Epithelial cell of esophagus (primary cell): ENCODE measurements around the gene HNRNPF.

Source experiments
- DNase-seq: peaks from one replicate; pipeline ENCODE4 v3.0.0; 2010; ENCODE audit warnings: low read depth
- H3K4me3 ChIP-seq: 2 replicates; pipeline ENCODE4 v1.5.1; 2011; ENCODE audit warnings: mild to moderate bottlenecking, low read length, control low read depth
- CTCF ChIP-seq: IDR thresholded peaks from 2 replicates; pipeline ENCODE4 v1.5.1; 2011; ENCODE audit warnings: low read depth, mild to moderate bottlenecking, low read length, control low read depth, inconsistent platforms; ENCODE audit not compliant: insufficient read depth; ENCODE audit errors: missing control alignments

HNRNPF gene

GRCh38 chr10:43374194-43374593 lies 34.8 kb downstream of the HNRNPF start:
- no peak for DNase-seq
- TF ChIP-seq CTCF, result no peak
- no peak overlapping the region for H3K4me3 ChIP-seq

GRCh38 chr10:43373461-43373860 lies 35.5 kb downstream of the HNRNPF start:
- H3K4me3 ChIP-seq, result no peak overlapping the region
- no peak for TF ChIP-seq CTCF
- no peak for DNase-seq

GRCh38 chr10:43372765-43373361 lies 36.1 kb downstream of the HNRNPF start:
- DNase-seq, result no peak
- no peak overlapping the region for H3K4me3 ChIP-seq
- no peak for TF ChIP-seq CTCF

GRCh38 chr10:43371418-43371817 lies 37.6 kb downstream of the HNRNPF start, which contains the start of gene FXYD4:
TSS of gene FXYD4 (plus strand) at chr10:43371636. CDS start at chr10:43373747, 2,111 bp downstream.
- TF ChIP-seq CTCF, result no peak
- H3K4me3 ChIP-seq, result no peak within 1 kb of the TSS
- DNase-seq, result no peak

- DNase-seq, result no peak
- TF ChIP-seq CTCF, result no peak
Measured at GRCh38 chr10:43370671-43371215, 38.2 kb downstream of the HNRNPF start.

GRCh38 chr10:43369921-43370320 lies 39.1 kb downstream of the HNRNPF start:
- TF ChIP-seq CTCF, result no peak
- no peak overlapping the region for H3K4me3 ChIP-seq
- no peak for DNase-seq

More at GRCh38 chr10:43370671-43371215, 38.2 kb downstream of the HNRNPF start:
- H3K4me3 ChIP-seq, result no peak overlapping the region

GRCh38 chr10:43365001-43365400 lies 44.0 kb downstream of the HNRNPF start:
- H3K4me3 ChIP-seq, result no peak overlapping the region
- no peak for DNase-seq
- no peak for TF ChIP-seq CTCF
